Gastrocnemius medialis (tissue), 4 donors: ENCODE results near the gene SLC39A3.

Source experiments
- CTCF ChIP-seq, 5 experiments: fragments of 450-650 bp in 3 of 5; fragments of 200-600 bp in 2 of 5; sonication (generic) in 2 of 5; IDR thresholded peaks in 4 of 5; conservative IDR thresholded peaks in 1 of 5; 1 replicate in 4 of 5; 2 replicates in 1 of 5; pipeline ENCODE4 v1.5.1; 2016 to 2019; ENCODE audit warnings: antibody characterized with exemption in 5 of 5, mild to moderate bottlenecking in 3 of 5, moderate library complexity in 3 of 5
- POLR2A ChIP-seq, 2 donors: fragments of 450-650 bp; IDR thresholded peaks; one replicate each; pipeline ENCODE4 v1.6.1; 2017; ENCODE audit warnings: antibody characterized with exemption in 2 of 2, mild to moderate bottlenecking in 2 of 2, moderate library complexity in 2 of 2

DNA sequence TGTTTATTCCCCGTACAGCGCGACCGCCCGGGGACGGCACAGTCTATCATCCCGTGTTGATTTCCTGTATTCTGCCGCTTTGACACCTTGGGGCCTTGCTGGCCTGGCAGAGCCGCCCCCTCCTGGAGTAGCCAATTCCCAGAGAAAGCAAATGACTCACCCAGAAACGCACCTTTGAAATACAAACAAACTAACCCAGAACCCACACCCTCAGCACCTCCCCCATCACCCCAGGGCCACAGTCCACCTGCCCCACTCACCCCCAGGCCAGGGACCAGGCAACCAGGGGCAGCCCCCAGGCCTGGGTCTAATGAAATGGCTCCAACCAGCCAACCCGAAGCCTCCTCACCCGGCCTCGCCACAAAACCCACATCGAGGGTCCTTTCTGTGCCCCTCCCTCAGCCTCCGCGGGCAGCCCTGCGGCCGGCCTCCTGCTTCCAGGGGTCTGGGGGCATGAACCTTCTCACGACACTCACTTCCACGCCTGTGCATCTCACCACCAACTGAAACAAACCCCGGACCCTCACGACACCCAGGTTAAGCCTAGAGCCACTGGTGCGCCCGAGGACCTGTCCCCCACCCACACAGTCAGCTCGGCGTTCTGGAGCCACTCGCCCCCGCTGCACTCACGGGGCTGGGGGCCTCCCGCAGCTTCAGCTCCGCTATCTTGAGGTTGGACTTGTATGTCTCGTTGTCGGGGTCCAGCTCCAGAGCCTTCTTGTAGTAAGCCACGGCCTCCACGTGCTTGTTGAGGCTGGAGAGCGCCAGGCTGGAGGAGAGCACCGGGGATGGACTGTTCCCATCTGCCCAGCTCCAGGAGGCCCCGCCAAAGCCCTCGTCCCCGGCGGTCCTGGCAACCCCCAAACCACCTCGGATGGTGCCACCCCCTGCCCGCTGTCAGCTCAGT lies 22.3 kb upstream of the SLC39A3 start:
- TF ChIP-seq POLR2A (IDR thresholded peaks at IDR 0.05): no peak
- no peak for TF ChIP-seq CTCF (IDR thresholded peaks at IDR 0.05 in 4 of 5, conservative IDR thresholded peaks at IDR 0.05 in 1 of 5)
